HG03066 (cell line): Measurements from ENCODE around the gene ADAMTS2.

Experiments
- ATAC-seq: cut with Tn5 transposase; IDR thresholded peaks from one replicate; pipeline ENCODE4 v1.9.1; 2021; ENCODE audit warnings: low read depth; ENCODE audit not compliant: unreplicated experiment

The ADAMTS2 gene

DNA sequence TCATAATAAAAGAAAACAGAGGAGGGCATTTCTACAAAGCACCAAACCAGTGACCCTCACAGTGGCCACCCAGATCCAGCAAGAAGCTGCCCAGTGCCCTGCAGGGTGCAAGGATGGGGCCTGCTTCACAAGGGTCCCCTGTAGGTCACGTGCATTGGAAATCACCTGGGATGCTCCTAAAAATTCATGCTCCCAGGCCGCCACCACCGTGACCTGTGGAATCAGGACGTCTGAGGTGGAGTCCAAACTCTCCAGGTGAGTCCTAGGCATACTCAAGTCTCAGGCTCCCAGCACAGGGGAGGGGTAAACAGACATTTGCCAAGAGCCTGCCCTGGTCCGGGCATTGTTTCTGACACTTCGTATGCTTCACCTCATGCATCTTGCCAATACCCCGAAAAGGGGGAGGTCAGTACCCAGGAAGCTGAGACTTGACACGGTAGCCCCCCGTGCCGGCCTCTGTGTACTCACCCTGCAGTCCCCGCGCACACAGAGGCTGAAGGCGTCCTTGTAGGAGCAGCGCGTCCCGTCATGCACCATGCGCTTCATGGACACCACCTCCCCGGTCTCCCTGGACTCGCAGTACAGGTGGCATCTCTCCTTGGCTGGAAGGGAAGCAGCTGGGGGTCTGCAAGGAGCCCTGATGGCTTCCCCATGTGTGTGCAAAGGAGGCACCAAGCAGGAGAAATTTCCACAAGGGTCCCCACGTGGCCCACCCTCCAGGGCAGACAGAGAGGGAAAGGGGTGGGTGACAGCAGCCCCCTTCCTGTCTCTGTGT is 209.6 kb downstream of the ADAMTS2 start:
- no peak for ATAC-seq

DNA sequence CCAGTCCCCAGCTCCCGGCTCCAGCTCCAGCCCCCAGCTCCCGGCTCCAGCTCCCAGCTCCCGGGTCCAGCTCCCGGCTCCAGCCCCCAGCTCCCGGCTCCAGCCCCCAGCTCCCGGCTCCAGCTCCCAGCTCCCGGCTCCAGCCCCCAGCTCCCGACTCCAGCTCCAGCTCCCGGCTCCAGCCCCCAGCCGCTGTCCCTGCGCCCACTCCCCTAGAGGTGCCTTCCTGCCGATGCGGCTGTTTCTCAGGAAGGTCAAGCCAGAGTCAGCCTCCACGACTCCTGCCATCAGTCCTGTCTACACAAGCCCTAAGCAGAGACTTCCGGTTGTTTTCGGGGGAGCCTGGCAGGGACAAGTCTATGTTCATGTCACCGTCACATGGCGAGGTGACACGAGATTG is 210.3 kb downstream of the ADAMTS2 start:
- ATAC-seq, result no peak

DNA sequence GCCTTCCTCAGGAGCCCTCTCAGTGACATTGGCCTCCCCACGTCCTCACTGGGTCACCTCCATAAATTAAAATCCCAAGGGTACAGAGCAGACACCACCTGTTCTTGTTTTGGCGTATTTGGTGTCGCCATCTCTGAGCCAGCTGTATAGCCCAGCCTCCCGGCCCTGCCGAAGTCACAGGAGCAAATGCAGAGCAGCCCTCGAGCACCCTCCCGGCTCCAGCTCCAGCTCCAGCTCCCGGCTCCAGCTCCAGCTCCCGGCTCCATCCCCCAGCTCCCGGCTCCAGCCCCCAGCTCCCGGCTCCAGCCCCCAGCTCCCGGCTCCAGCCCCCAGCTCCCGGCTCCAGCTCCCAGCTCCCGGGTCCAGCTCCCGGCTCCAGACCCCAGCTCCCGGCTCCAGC is 210.8 kb downstream of the ADAMTS2 start:
- ATAC-seq, result no peak

DNA sequence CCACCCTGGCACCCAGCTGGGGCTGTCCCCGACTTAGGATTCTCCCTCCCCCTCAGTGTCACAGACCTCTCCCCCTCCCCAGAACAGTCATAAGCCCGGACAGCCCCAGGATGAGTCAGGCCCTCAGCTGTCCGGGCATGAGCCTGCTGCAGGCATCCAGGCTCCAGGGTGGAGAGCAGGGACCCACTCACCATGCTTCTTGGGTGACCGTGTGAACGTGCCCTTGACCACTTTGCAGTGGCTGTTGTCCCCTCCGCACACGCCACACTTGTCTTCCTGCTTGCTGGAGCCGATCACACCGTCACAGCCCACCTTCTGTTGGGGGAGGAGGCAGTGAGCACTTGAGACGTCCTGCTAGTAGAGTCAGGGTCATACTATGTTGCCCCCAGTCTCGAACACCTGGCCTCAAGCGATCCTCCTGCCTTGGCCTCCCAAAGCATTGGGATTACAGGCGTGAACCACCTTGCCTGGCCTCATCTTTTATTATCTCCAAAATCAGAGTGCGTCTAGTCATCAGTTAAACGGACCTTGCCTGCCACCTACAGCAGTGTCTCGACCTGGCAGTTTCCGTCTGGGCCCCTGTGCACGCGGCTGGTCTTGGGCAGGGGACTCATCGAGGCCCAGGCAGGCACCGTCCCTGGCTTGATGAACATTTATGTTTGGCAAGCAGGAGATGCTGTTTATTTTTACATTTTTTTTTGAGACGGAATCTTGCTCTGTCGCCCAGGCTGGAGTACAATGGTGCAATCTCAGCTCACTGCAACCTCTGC is 212.5 kb downstream of the ADAMTS2 start:
- no peak for ATAC-seq

DNA sequence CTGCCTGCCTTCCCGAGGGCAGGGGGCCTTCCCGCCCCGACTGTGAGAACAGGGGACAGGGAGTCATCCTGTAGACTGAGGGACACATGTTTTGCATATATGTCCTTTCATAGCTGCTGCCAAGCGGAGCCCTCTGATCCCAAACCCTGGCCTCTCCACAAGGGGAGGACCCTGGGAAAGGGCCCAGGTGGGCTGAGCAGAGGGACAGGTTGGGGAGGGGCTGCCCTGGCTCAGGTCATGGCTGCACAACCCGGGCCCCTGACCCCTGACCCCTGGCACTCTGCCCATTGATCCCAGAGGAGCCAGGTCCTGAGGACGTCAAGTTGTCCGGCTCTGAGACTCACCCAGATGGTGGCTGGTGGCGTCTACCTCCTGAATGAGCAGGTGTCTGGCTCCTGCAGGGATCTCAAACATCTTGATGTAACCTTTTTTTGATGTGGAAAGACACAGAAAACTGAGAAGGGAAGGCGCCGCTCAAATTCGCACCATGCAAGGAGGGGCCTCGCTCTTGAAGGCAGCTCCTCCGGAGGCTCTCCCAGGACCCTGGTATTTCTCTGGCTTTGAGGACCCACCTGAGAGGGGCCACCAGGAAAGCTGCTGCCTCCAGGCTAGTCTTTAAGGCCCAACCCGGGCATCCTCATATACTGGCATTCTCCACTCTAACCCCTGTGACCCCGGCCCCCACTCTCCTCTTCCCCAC is 213.2 kb downstream of the ADAMTS2 start:
- ATAC-seq, result no peak

DNA sequence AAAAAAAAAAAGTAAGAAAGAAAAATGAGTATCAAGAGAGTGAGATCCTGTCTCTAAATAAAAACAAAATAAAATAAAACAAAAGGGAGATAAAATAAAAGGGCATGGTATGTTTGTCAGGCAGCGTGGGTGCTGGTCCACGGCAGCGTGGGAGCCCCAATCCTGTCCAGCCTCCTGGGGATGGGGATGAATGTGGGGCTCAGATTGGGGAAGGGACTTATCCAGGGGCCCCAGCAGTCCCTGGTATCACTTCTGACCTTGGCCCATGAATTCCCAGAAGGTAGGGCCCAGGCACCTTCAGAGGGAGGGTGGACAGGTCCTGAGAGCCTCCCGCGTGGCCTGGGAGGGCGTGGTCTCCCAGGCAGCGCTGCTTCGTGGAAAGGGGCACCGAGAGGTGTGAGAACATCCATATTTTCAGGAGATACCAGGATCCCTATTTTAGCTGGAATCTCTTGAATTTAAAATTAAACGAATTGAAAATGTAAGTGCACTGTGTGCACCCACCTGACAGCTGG is 213.9 kb downstream of the ADAMTS2 start:
- ATAC-seq, result no peak

DNA sequence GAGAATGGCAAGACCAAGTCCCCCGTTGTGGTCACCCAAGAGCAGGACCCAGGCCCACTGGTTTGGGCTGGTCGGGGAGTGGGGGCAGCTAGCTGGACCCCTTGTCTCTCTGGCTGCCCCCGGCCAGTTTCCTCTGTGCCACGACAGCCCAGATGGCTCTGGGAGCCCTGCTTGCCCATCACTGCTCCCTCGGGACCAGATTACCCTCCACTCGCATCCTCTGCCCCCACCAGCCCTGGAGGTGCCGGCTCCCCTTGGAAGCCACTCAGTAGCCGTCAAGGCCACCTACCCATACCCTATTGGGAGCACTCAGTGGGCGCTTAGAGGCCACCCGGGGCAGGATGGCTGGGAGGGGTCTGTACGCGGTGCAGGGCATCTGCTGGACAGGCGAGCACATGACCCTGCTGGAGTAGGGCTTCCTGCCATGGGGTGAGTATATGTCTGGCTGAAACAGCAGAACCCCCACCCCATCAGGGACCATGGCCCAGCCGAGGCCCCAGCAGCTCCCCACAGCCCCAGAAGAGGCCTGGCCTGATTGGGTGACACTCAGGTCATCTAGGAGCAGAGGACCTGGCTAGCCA is 215.1 kb downstream of the ADAMTS2 start:
- no peak for ATAC-seq

DNA sequence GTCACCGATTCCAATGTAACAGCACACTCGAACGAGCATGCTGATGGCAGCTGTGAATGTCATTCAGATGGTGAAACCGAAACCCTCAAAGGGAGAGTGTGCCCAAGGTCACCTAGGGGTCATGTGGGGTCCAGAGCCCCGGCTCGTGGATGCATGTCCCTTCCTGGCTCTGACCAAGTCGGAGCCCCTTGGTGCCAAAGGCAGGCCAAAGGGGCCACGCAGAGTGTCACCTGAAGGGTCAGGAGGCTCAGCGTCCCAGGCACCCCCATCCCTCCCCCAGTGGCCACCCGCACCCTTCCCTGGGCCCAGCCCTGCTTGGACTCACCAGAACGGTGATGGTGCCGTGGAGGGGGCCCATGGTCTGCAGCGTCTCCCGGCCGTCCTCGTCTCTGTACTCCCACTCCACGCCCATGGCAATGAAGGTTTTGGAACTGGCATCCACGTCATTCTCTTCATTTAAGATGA is 215.6 kb downstream of the ADAMTS2 start:
- no peak for ATAC-seq

DNA sequence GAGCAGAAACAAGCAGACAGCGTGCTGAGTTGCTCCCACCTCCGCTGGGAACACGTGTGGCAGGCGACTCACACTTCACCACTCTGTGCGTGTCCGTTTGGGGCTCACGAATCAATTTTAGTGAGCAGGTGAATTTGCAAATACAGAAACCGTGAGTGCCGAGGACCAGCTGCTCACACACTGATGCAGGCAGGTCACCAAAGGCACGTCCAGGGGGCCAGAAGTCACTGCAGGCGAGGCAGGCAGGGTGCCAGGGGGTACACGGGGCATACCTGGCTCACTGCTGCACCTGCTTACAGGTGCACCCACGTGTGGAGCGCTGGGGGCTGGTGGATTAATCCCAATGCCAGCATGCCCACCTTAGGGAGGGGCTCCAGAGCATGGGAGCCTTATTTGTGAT is 216.3 kb downstream of the ADAMTS2 start:
- no peak for ATAC-seq

DNA sequence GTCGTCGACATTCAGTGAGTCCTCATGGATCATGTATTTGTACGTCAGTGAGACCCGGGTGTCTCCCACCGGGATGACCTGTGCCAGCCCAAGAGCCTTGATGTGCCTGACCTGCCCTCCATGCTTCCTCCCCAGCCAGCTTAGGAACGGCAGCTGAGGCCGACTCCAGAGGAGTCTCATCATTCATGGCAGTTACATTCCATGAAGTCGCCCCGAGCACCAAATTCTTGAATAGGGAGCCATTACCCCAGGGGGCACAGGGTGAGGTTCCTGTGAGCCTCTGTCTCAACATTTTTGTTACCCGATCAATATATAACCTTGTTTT is 217.3 kb downstream of the ADAMTS2 start:
- ATAC-seq, result no peak

DNA sequence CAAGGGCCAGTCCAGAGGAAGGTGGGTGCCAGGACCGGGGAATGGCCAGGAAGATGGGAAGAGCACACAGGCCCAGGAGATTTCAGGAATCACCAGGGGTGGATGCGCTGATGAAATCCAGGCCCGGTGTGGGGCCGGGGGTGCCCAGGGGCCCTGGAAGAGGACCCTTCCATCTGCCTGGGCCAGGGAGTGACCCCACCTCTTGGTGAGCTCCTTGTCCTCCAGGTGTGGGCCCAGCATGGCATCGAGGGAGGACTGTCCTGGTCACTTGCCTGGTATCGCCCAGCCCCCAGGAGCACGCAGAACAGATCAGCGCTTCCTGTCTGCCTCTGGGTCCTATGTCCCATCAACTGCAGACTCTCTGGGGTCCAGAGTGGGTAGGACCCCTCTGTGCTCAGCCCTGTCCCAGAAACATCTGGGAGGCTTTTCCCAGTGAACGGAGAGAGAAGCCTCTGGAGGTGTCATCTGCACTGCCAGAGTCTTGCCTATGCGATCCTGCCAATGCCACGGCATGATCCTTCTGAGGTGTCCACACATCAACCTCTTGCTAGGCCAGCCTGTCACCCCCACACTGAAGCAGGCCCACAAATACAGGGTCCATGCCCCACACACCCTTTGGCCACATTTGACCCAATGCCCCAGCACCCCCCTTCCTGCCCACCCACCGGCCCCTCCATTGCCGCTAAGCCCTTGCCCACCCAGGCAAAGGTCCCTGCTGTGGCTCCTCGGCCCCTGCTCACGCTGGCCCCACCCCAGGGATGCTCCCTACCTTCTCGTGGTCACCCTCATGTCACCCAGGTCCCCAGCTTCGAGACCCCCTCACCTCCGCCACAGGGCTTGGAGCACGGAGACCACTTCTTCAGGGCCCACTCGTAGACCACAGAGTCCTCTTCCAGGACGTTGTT is 217.9 kb downstream of the ADAMTS2 start:
- no peak for ATAC-seq

DNA sequence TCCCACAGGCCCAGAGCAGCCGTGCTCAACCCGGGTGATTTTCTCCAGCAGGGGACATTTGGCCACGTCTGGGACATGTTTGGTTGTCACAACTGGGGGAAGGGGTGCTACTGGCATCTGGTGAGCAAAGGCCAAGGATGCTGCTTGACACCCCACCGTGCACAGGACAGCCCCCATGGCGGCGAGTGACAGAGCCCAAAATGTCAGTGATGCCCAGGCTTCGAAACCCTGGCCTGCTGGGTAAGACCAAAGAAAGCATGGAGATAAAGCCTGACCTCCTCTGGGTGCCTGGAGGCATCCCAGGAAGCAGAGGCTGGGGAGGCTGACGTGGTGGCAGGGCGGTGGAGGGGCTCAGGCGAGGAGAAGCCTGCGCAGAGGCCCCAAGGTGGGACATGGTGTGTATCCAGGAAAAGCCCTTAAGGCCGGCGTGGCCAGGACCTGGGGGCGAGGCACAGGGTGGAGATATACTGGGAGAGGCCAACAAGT is 218.7 kb downstream of the ADAMTS2 start:
- ATAC-seq, result no peak

DNA sequence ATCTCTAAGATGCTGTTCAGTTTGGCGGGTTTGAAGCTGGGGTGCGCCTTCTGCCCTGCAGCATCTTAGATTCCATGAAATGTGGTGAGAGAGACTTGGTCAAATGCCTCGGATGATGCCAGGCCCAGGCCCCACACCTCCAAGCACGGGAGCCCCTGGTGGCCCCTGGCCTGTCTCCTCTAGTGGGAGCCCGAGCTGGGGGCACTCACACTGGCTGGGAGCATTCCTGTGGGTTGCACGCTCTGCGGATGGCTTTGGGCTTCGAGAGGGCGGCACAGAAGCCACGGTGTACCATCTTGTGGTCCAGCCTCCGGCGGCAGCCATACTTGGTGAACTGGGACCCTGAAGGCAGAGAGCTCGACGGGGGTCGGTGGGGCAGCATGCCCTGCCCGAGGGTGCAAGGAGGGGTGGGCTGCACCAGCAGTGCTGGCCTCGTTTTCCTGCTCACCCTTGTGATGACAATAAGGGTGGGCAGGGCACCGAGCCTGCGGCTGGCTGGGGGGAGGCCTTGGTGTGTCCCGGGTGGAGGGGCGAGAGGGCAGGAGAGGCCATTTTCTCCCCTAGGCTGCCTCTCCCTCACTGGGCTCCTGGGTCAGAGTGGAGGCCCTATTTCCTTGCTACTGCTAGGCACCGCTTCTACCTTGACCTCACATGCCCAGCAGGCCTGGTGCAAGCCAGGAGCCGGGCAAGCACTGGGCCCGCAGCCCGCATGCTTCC is 219.3 kb downstream of the ADAMTS2 start:
- no peak for ATAC-seq

DNA sequence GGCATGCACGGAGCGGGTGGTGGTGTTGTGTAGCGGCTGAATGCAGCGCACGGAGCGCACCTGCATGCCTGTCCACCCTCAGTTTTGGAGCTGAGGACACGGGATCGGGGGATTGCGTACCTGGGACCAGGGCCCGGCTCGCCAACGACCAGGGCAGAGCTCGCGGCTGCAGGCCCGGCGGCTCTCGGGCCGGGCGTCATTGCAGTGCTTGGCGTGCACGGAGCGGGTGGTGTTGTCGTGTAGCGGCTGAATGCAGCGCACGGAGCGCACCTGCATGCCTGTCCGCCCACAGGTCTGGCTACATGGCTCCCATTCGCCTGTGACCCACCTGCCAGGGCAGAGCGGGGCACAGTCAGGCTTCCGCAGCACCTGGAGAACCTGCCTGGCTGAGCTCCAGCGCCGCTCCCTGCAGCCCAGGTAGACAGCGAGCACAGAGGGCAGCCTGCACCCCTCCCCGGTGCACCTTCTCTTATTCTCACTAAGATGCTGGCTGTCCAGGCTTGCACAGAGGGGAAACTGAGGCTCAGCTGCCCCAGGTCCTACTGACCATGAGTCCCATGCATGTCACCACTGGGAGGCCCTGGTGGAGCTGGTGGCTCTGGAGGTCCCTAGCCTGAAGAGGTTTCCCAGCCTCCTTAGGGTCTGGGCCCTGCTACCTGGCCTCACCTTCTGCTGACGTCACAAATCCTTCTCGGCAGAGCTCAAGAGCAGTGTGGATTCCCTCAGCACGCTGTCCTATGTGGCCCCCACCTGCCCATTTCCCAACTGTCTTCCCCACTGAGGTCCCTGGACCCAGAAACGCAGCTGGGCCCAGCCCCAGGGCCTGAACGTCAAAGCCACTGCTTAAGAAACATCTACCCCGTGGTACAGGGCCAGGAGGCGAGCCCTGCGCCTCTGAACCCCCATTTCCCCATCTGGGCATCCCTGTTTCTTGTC is 220.1 kb downstream of the ADAMTS2 start:
- no peak for ATAC-seq

DNA sequence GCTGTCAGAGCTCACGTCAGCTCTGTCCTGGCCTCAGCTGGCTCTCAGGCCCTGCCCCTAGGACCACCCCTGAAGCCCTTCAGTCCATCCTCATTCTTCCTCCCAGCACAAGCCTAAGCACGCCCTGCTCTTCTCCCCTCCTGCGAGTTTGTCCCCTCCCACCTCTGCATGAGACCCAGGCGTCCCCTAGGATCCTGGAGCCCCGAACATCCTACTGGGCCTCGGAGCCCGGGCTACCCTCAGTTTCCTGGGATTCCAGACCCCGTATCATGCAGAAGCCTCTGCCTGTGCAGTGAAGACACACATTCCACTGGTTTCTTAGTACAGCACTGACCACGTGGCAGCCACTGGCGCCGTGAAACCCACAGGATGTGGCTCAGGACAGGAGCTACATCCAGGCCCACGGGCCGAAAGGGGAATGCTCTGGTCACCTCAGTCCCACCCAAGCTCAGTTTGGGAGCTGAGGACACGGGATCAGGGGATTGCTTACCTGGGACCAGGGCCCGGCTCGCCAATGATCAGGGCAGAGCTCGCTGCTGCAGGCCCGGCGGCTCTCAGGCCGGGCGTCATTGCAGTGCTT is 220.9 kb downstream of the ADAMTS2 start:
- ATAC-seq, result no peak

DNA sequence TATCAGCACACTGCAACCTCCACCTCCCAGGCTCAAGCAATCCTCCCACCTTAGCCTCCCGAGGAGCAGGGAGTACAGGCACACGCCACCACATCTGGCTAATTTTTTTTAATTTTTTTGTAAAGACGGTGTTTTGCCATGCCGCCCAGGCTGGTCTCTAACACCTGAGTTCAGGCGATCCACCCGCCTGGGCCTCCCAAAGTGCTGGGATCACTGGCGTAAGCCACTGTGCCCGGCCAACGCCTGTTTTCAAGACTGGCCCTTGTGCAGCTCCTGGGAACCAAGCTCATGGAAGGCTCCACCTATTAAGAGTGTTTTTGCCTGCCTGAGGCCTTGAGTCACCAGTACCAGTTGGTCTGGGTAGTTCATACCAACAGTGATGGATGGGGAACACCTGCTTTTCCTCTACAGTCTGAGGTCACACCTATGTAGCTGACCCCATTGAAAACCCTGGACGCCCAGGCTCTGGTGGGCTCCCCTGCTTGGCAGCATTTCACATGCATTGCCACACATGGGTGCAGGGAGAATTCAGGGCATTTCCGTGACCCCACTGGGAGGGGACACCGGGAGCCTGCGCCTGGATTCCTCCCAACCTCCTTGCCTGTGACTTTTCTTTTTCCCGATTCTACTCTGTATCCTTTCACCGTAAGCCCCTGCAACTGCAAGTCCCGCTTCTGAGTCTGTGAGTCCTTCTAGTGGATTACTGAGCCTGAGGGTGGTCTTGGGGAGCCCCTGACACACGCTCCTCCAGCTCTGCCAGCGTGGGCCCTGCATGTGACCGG is 221.6 kb downstream of the ADAMTS2 start:
- no peak for ATAC-seq

DNA sequence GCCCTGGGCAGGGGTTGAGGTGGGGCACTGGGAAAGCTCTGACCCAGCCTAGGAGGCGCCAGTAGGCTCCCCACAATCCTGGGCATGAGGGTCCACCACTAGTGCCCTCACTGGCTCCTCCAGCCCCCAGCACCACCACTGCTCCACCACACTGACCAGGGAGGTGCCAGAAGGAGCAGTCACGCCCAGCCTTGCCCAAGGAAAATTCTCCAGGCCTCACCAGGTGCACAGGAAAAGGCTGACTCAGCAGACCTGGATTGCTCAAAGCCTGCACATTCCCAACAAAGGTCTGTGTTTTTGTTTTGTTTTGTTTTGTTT is 222.2 kb downstream of the ADAMTS2 start:
- no peak for ATAC-seq
